CMK (cell line): ENCODE results near the gene MEGF10.

Experiments used
- DNase-seq: peaks from one replicate; pipeline ENCODE4 v3.0.0-alpha.2; 2010; ENCODE audit warnings: low read depth

MEGF10 gene

DNA sequence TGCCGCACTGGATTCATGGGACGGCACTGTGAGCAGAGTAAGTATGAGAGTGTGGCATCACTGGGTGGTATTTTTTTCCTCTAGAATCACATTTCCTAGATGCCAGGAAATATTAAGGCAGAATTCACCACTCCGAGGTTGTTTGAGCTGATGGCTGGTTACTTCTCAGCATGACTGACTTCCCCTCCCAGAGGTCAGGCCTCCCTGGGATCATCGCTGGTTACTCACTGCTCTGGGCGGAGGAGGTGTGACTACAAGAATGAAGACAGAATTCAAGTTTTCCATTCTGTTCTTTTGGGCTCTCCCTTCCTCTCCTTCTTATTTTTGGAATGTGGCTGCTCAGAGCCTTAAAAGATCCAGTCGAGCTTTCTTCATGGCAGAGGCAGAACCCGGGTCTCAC is 150.2 kb downstream of the MEGF10 start:
- DNase-seq = no peak

DNA sequence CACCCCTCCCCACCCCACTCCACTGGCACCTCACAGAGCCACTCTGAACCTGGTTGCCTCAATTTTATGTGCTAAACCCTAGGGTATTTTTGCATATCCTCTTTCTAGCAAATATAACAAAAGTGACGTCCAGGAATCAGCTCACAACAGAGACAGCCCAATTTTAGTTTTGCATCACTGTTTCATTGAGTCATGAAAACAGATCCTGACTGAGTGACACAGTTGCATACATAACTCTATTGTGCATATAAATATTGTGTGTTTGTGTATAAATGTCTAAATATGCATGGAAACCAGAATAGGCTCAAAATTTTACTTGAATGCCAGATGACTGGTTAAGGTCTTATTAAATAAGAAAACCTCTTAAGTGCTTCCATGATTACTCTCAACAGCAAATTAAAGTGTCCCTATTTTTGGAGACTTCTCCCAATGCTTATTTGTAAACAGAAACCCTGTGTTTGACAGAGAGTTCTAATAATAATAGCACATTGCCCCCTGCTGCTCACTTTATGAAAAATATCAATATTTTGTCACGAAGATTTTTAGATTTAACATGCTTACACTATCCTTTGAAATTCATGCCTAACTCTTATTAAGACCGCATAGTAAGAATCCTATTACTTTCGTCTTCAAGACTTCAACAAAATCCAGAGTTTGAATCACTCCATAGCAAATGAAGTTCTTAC is 151.3 kb downstream of the MEGF10 start:
- no peak for DNase-seq

DNA sequence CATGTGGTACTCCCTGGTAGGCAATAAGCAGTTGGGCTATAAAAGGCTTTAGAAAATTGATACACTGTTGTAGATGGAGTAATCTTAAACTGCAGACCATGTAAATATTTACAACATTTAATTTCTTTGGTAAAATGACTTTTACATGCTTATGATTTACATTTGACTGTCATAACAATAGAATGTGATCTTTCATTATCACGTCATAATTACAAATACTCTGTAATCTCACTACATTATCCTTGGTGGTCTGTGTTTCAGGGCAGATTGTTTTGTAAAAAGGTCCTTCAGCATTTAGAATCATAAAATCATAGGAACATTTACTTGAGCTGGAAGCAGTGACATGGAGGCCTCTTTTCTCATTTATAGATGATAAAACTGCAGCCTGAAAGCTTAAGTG is 153.6 kb downstream of the MEGF10 start:
- DNase-seq = no peak

DNA sequence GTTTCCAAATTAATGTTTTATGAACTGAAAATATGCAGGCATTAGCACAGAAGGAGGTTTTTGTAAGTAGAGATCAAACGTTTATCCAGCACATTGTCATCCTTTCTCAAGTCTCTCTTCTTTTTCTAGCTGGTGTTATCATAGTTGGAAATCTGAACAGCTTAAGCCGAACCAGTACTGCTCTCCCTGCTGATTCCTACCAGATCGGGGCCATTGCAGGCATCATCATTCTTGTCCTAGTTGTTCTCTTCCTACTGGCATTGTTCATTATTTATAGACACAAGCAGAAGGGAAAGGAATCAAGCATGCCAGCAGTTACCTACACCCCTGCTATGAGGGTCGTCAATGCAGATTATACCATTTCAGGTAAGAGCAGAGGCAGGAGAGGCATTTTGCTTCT is 154.7 kb downstream of the MEGF10 start:
- DNase-seq = no peak

DNA sequence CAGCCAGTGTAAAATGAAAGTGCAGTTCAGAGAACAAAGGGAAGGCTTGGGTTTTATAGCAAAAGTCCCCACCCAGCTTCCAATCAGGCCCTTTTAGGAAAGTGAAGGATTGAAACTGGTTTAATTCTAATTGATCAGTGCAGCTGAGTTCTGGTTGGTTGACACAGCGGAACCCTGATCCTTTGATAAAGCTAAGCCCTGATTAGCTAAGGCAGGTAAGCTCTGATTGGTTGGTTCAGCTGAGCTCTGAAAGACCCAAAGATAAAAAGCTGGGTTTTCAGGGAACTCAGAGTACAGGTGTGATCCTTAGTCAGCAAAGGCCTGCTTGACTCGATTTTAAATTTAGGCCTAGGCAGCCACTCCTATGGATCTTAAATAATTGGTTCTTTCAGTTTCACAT is 156.0 kb downstream of the MEGF10 start:
- DNase-seq = no peak

DNA sequence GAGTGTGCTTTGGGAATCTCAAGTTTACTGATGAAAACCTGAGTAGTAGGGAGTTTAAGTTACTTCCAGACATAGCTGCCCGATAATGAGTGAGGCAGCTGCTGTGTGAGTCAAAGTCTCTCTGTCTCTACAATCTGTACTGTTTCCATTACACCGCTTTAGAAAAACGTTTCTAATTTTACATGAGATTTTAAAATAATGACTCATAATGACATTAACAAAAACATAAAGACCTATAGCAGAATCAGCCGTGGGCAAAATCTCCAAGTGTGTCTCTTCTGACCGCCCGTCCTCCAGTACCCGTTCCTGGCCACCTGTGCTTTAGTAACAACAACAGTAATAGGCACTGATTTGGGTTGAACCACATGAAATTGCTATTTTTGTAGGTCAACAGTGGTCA is 157.2 kb downstream of the MEGF10 start:
- no peak for DNase-seq

DNA sequence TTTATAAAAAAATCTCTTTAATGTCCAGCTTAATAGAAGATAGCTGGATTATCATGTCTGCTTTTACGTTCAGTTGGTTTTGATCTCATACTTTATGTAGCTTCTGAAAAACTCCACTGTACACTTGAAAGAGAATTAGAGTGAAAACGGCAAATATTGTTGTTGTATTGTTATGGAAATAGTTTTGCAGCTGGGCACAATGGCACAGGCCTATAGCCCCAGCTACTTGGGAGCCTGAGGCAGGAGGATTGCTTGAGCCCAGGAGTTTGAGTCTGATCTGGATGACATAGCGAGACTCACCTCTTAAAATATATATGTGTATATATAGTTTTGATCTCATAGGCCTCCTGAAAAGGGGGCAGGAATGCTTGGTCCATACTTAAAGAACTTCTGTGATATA is 159.4 kb downstream of the MEGF10 start:
- DNase-seq = no peak

DNA sequence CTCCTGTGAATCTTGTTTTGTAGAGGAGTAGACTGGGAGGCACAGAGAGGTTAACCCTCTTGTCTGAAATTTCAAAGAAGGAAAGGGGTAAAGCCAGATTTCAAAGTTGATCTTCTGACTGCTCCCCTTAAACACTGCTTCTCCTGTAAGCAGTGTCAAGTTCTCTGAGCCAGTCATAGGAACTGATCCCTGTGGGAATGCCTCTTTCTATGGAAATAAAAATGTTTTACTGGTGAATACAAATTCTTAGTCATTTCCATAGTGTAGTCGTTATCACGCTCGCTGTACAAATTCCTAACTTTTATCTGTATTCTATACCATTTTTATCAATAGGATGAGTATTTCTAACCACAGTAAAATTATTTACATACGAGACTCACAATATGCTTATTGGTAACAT is 160.5 kb downstream of the MEGF10 start:
- no peak for DNase-seq

DNA sequence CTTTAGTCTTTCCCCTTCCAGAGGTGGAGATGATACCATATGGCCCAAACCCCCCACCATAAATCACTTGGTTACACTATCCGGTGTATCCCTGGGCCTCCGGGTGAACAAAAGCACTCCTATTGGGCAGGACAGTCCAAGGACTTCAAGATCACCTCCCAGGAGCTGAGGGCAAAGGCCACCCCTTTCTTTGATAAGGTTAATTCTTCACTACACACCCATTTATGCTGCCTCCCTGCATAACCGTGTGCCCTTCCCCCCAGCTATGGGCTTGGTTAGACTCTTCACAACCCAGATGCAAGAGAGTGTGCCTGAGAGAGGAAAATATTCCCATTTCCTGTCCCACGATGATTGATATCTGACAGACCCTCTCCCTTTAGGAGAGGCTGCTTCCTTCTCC is 162.0 kb downstream of the MEGF10 start:
- no peak for DNase-seq

DNA sequence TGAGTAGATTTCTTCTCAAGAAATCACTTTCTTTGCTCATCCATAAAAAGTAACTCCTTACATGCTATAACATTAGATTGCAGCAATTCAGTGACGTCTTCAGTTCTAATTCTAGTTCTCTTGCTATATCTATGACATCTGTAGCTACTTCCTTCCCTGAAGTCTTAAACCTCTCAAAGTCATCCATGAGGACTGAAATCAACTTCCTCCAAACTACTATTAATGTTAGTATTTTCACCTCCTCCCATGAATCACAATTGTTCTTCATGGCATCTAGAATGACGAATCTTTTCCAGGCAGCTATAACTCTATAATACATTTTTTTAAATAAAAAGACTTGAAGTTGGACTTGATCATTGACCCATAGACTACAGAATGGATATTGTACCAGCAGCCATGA is 180.6 kb downstream of the MEGF10 start:
- no peak for DNase-seq

DNA sequence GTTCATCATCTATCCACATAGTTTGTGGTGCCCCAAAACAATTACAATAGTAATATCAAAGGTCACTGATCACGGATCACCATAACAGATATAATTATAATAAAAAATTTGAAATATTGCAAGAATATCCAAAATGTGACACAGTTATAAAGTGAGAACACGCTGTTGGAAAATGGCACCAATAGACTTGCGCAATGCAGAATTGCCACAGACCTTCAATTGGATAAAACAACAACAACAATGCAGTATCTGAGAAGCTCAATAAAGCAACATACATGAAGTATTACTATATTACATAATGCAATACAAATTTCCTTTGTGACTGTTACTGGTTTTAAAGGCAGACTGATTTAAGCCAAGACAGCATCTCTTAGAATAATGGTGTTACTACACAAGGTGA is 182.1 kb downstream of the MEGF10 start:
- DNase-seq = no peak

DNA sequence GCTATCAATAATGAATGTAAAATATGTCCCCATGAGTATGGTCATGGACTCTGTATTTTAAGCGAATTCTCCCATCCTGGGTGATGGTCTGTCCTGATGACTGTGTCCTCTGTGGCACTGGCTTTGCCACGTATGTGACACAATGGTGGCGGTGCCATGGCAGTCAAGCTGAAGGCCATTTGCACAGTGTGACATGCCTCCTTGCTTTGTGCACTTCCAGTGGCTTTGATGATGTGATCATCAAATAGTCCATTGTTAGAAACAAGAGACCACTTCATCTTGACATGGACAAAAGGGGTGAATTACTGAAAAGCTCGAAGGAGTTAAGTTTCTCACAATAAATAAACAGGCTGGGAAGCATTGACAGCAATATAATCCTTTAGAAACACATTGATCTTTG is 195.9 kb downstream of the MEGF10 start:
- DNase-seq = no peak

DNA sequence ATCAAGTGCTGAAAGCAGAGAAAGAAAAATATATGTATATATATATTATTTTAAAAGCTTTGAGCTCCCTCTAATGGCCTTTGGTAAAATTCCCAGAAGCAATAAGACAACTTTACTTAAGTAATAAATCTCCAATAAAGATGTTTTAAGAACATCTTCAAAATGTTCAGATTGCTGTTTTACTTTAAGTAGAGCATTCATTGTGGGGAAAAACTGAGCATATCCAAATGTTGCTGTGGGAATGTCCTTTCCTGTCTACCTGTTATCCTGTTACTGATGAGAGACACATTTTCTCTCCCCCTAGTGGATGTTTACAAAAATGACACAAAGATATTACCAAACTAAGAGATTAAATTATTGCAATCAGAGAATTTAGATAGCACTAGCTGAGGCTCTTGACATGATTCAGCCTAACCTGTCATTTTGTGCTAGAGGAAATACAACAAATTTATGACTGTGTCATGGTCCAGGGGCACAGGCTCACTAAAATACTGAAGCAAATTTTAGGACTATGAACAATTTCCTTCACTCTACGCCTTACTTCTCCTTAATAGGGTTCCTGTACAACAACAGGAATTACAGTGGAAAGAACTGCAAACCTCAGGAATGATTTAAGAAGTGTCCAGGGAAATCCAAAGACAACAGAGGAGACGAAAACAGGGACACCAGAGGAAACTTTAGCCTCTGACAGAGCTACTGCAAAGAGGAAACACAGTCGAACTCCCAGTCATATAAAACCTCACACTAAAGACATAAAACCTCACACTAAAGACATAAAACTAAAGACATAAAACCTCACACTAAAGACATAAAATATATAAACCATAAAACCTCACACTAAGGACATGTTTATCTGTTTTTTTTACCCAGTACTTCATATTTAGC is 202.5 kb downstream of the MEGF10 start:
- DNase-seq = no peak

DNA sequence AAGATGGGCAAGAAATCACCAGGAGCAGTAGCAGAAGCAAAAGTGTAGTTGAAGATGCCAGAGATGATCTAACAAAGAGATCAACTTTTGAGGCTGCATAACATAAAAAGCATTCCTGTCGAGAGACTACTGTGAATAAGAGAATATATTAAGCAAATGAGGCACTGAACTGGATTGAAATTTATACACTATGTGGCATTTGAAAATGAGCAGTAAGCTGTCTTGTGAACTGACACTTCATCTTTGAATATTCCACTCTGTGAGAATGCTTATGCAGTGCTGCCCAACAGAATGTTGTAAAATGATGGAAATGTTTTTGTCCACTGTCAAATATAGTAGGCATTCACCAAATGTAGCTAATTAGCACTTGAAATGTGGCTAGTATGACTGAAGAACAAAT is 208.0 kb downstream of the MEGF10 start:
- no peak for DNase-seq

DNA sequence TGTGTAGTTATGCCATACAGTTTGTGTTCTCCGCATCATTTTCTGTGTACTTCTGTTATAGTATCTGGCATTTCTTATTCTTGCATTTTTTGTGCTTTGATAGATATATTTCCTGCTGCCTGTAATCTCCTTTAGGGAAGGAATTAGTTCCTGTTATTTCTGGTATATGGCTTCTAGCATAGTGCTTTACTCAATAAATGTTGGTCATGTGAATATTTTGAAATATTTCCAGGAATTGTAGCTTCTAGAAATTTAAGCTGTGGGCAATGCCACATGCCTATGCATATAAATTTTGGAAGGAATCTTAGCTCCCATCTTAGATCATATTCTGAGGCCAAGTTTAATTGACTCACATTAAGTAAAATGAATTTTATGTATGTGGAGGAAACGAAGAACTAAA is 215.3 kb downstream of the MEGF10 start:
- no peak for DNase-seq

DNA sequence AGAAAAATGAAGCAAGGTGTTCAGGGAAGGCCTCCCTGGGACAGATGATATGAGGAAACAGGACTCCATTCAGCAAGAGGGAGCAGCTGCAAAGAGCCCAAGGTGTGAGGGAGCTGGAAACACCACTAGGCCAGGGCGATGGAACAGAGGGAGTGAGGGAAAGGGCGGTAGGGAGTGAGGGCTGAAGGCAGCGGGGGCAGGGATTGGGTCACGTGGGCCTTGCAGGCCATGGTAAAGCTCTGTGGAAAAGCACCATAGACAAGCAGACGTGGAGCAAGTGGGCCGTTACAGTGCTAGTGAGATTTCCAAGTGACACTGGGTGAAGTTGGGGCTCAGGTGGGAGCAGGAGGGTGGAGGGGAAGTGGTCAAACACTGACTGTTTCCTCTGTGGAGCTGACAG is 216.0 kb downstream of the MEGF10 start:
- no peak for DNase-seq

DNA sequence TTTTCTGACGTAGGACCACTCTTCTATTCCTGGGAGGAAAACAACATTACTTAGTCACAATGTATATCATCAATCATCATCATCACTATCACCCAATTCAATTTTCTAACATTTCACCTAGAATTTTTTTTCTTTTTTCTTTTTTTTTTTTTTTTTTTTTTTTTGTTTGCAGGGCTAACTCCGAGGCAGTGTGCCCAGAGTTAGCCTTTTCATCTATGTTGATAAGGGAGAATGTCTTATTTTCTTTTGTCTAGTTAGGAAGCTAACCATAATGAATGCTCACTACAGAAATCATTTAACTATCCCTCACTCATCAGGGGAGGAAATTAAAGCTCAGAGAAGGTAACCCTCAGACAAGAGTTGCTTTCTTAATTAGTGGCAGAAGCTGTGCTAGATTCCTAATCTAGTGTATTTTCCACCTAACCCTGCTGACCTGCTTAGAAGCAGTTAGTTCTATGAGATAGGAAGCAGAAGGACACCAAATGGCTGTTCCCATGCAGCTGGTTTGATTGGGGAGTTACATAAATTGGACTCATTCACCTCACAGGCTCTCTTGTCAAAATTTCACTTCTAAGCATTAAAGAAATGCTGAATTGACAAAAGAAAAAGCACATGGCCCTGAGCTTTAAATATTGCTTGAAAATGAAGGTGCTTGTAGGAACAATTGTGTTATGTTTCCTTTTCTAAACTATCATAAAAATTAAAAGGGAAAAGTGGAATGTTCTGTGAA is 218.2 kb downstream of the MEGF10 start:
- no peak for DNase-seq
